ENCODE results near the gene CPNE7.

GRCh38 chr16:89619840-89620239 is 44.3 kb downstream of the CPNE7 start:
- TF ChIP-seq CTCF (IDR thresholded peaks at IDR 0.05; ENCODE audit: low read depth, low read length) = no peak
- no peak for TF ChIP-seq EZH2phosphoT487 (IDR thresholded peaks at IDR 0.05; ENCODE audit: low read depth)
